Mesothelial cell of epicardium (in vitro differentiated cells): ENCODE data around the gene AP3M1. TPM values are rescaled to one million over a fixed set of nuclear protein-coding genes. Genes with fewer than 3 reads are reported as not detected.

Experiments
- DNase-seq, 2 experiments: peaks; one replicate each; pipeline ENCODE4 v3.0.0; 2021; ENCODE audit warnings: low spot score in 2 of 2; ENCODE audit not compliant: unreplicated experiment in 2 of 2
- H3K27ac Mint-ChIP-seq: 2 replicates; pipeline ENCODE4 v1.8.0; 2021; ENCODE audit warnings: mixed read lengths
- H3K27me3 Mint-ChIP-seq: 2 replicates; pipeline ENCODE4 v1.8.0; 2021; ENCODE audit warnings: low read depth, mixed read lengths
- H3K36me3 Mint-ChIP-seq: 2 replicates; pipeline ENCODE4 v1.8.0; 2021; ENCODE audit warnings: mixed read lengths
- H3K4me1 Mint-ChIP-seq: 2 replicates; pipeline ENCODE4 v1.8.0; 2021; ENCODE audit warnings: mixed read lengths
- H3K4me3 Mint-ChIP-seq: 2 replicates; pipeline ENCODE4 v1.8.0; 2021; ENCODE audit warnings: mild to moderate bottlenecking, moderate library complexity, mixed read lengths
- H3K9me3 Mint-ChIP-seq: 2 replicates; pipeline ENCODE4 v1.8.0; 2021; ENCODE audit warnings: mixed read lengths
- CTCF ChIP-seq: fragments of 200-600 bp; sonication (generic); IDR thresholded peaks from one replicate; pipeline ENCODE4 v1.5.0; 2021; ENCODE audit warnings: antibody characterized with exemption; ENCODE audit not compliant: unreplicated experiment
- total RNA-seq: library from RNA; stranded (reverse); gene quantifications from 3 replicates; pipeline ENCODE4 v1.2.1, GENCODE V29; 2021

The AP3M1 gene
- total RNA-seq, 1 donor from 2014 or later: 49.4 TPM

DNA sequence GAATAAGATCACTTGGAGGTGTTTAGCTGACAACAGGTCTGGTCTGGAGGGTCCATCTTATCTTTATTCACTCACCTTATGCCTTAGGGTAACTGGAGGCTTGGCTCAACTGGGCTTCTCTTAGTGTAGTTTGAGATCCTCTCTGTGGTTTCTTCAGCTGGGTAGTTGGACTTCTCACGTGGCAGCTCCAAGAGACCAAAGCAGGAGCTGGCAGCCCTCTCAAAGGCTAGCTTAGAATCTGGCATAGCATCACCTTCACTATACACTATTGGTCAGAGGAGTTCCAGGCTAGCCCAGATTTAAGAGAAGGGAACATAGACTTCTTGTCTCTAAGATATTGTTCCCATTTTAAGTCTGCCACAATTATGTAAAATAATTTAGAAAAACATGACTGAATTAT is 16.8 kb upstream of the AP3M1 start:
- Mint-ChIP-seq H3K36me3 (no peaks in the 10 kb centered on the region), H3K4me1 (peaks cover 24% of the 10 kb centered on the region), H3K27ac (no peak overlapping the region), H3K27me3 (no peaks in the 10 kb centered on the region), H3K9me3 (no peaks in the 10 kb centered on the region), H3K4me3 (no peak overlapping the region)
- DNase-seq: no peak
- no peak for TF ChIP-seq CTCF

- DNase-seq: no peak
- TF ChIP-seq CTCF: no peak
- Mint-ChIP-seq H3K9me3 (no peaks in the 10 kb centered on the region), H3K36me3 (no peaks in the 10 kb centered on the region), H3K4me1 (peaks cover 21% of the 10 kb centered on the region), H3K27me3 (no peaks in the 10 kb centered on the region), H3K27ac (no peak overlapping the region), H3K4me3 (no peak overlapping the region)
Measured at GRCh38 chr10:74165530-74165901, 14.9 kb upstream of the AP3M1 start.

GRCh38 chr10:74164716-74165529 is 14.3 kb upstream of the AP3M1 start:
- Mint-ChIP-seq H3K9me3 (no peaks in the 10 kb centered on the region), H3K36me3 (no peaks in the 10 kb centered on the region), H3K4me3 (peak overlapping the region; percentile 1), H3K27ac (peak overlapping the region; percentile 93), H3K4me1 (peaks cover 21% of the 10 kb centered on the region), H3K27me3 (no peaks in the 10 kb centered on the region)
- no peak for DNase-seq
- TF ChIP-seq CTCF: no peak

GRCh38 chr10:74163319-74164068 is 12.9 kb upstream of the AP3M1 start:
- Mint-ChIP-seq H3K27ac (no peak overlapping the region), H3K27me3 (no peaks in the 10 kb centered on the region), H3K36me3 (no peaks in the 10 kb centered on the region), H3K4me3 (no peak overlapping the region), H3K4me1 (peaks cover 12% of the 10 kb centered on the region), H3K9me3 (no peaks in the 10 kb centered on the region)
- no peak for TF ChIP-seq CTCF
- no peak for DNase-seq

DNA sequence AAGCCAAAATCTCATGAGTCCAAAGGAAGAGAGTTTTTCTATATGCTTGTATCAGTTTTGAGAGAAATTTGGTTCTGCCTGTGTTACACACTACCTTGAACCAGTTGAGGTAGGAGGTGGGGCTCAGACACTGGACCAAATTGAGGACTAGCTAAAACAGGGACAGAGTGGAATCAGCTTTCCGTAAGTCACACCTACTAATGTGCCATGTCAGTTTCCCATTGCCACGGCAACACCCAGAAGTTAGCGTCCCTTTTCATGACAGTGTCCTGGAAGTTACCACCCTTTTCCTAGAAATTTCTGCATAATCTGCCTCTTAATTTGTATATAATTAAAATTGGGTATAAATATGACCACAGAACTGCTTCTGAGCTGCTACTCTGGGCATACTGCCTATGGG is 9.4 kb upstream of the AP3M1 start:
- no peaks in the 10 kb centered on the region for H3K36me3 Mint-ChIP-seq
- no peak overlapping the region for H3K4me3 Mint-ChIP-seq
- H3K4me1 Mint-ChIP-seq: peaks cover 18% of the 10 kb centered on the region
- no peaks in the 10 kb centered on the region for H3K27me3 Mint-ChIP-seq
- no peaks in the 10 kb centered on the region for H3K9me3 Mint-ChIP-seq
- TF ChIP-seq CTCF: no peak
- no peak for DNase-seq
- no peak overlapping the region for H3K27ac Mint-ChIP-seq
